Stimulated activated CD8-positive, alpha-beta memory T cell treated with anti-CD3 and anti-CD28 coated beads, Interleukin-7, amount 100 ng/mL, for 1 hour (primary cell): ENCODE results near the gene S100PBP.
"Not testable (repeated sequence)": the region's sequence is repeated elsewhere in the genome, so short reads cannot be mapped to it uniquely, and the experiment has no call there.

Source experiments
- DNase-seq, 2 donors: peaks; one replicate each; pipeline ENCODE4 v3.0.0-alpha.2; 2020; ENCODE audit warnings: low read depth in 2 of 2

The S100PBP gene

GRCh38 chr1:32784817-32785216 is 32.6 kb upstream of the S100PBP start:
- DNase-seq = no peak

- DNase-seq = no peak
Observed at GRCh38 chr1:32786856-32787255, 30.6 kb upstream of the S100PBP start.

GRCh38 chr1:32789356-32789755 is 28.1 kb upstream of the S100PBP start:
- not testable (repeated sequence) for DNase-seq

GRCh38 chr1:32791881-32792280 is 25.6 kb upstream of the S100PBP start:
- no peak for DNase-seq

- DNase-seq = not testable (repeated sequence)
Observed at GRCh38 chr1:32795763-32796162, 21.7 kb upstream of the S100PBP start.

- no peak for DNase-seq
Observed at GRCh38 chr1:32797456-32797855, 20.0 kb upstream of the S100PBP start.

- no peak for DNase-seq
Observed at GRCh38 chr1:32798191-32798590, 19.3 kb upstream of the S100PBP start.

GRCh38 chr1:32798679-32799416 is 18.6 kb upstream of the S100PBP start:
- DNase-seq = no peak

GRCh38 chr1:32801096-32801715 is 16.2 kb upstream of the S100PBP start:
- DNase-seq = no peak

GRCh38 chr1:32804460-32804859 is 13.0 kb upstream of the S100PBP start:
- DNase-seq = not testable (repeated sequence)

GRCh38 chr1:32806290-32806689 is 11.2 kb upstream of the S100PBP start:
- no peak for DNase-seq

- no peak for DNase-seq
Observed at GRCh38 chr1:32806910-32807523, 10.4 kb upstream of the S100PBP start.

GRCh38 chr1:32808580-32808979 is 8.9 kb upstream of the S100PBP start:
- no peak for DNase-seq

GRCh38 chr1:32810358-32810757 is 7.1 kb upstream of the S100PBP start:
- no peak for DNase-seq

GRCh38 chr1:32811265-32811664 is 6.2 kb upstream of the S100PBP start:
- DNase-seq = no peak

GRCh38 chr1:32811917-32812316 is 5.5 kb upstream of the S100PBP start:
- DNase-seq = no peak

GRCh38 chr1:32813941-32814739 is 3.3 kb upstream of the S100PBP start:
- DNase-seq = no peak

- DNase-seq = no peak
Observed at GRCh38 chr1:32816676-32817158, 736 bp upstream of the S100PBP start.

GRCh38 chr1:32817815-32818786 is 648 bp downstream of the S100PBP start:
- DNase-seq = peak in 1 of 2 donors; percentile 9

- DNase-seq = no peak
Observed at GRCh38 chr1:32818804-32819541, 1.5 kb downstream of the S100PBP start.
